ENCODE data around the gene CRLF3. TPM values are rescaled to one million over a fixed set of nuclear protein-coding genes. Genes with fewer than 3 reads are reported as not detected.
"Not testable (repeated sequence)": the region's sequence is repeated elsewhere in the genome, so short reads cannot be mapped to it uniquely, and the experiment has no call there.

The CRLF3 gene
- total RNA-seq, 1 donor = 22.5 TPM

GRCh38 chr17:30796016-30796415 lies 28.5 kb downstream of the CRLF3 start:
- no peak for DNase-seq (ENCODE audit: low read depth)
- H3K4me3 ChIP-seq (ENCODE audit: low read depth, low read length) = no peak overlapping the region
- TF ChIP-seq CTCF (IDR thresholded peaks at IDR 0.05; ENCODE audit: insufficient read depth, low read depth, low read length) = no peak

GRCh38 chr17:30794372-30794771 lies 30.1 kb downstream of the CRLF3 start:
- TF ChIP-seq CTCF (IDR thresholded peaks at IDR 0.05; ENCODE audit: insufficient read depth, low read depth, low read length) = no peak
- H3K4me3 ChIP-seq (ENCODE audit: low read depth, low read length) = no peak overlapping the region
- no peak for DNase-seq (ENCODE audit: low read depth)

GRCh38 chr17:30793282-30793977 lies 31.1 kb downstream of the CRLF3 start:
- H3K4me3 ChIP-seq (ENCODE audit: low read depth, low read length) = no peak overlapping the region
- no peak for DNase-seq (ENCODE audit: low read depth)
- TF ChIP-seq CTCF (IDR thresholded peaks at IDR 0.05; ENCODE audit: insufficient read depth, low read depth, low read length) = no peak

- no peak overlapping the region for H3K4me3 ChIP-seq (ENCODE audit: low read depth, low read length)
- DNase-seq (ENCODE audit: low read depth) = peak; percentile 42
- no peak for TF ChIP-seq CTCF (IDR thresholded peaks at IDR 0.05; ENCODE audit: insufficient read depth, low read depth, low read length)
Observed at GRCh38 chr17:30790279-30790678, 34.2 kb downstream of the CRLF3 start.

- no peak for DNase-seq (ENCODE audit: low read depth)
- no peak overlapping the region for H3K4me3 ChIP-seq (ENCODE audit: low read depth, low read length)
- no peak for TF ChIP-seq CTCF (IDR thresholded peaks at IDR 0.05; ENCODE audit: insufficient read depth, low read depth, low read length)
Observed at GRCh38 chr17:30788918-30789317, 35.6 kb downstream of the CRLF3 start.

- no peak overlapping the region for H3K4me3 ChIP-seq (ENCODE audit: low read depth, low read length)
- no peak for TF ChIP-seq CTCF (IDR thresholded peaks at IDR 0.05; ENCODE audit: insufficient read depth, low read depth, low read length)
- DNase-seq (ENCODE audit: low read depth) = no peak
Observed at GRCh38 chr17:30782206-30782605, 42.3 kb downstream of the CRLF3 start.

GRCh38 chr17:30780343-30780742 lies 44.1 kb downstream of the CRLF3 start:
- DNase-seq (ENCODE audit: low read depth) = no peak
- TF ChIP-seq CTCF (IDR thresholded peaks at IDR 0.05; ENCODE audit: insufficient read depth, low read depth, low read length) = no peak
- H3K4me3 ChIP-seq (ENCODE audit: low read depth, low read length) = no peak overlapping the region

GRCh38 chr17:30768771-30769170 lies 55.7 kb downstream of the CRLF3 start:
- DNase-seq (ENCODE audit: low read depth) = not testable (repeated sequence)

GRCh38 chr17:30767641-30768404 lies 56.7 kb downstream of the CRLF3 start:
- not testable (repeated sequence) for DNase-seq (ENCODE audit: low read depth); H3K4me3 ChIP-seq (ENCODE audit: low read depth, low read length)

More at GRCh38 chr17:30768771-30769170, 55.7 kb downstream of the CRLF3 start:
- not testable (repeated sequence) for H3K4me3 ChIP-seq (ENCODE audit: low read depth, low read length)
